ENCODE data around the gene GRK1. TPM values are rescaled to one million over a fixed set of nuclear protein-coding genes. Genes with fewer than 3 reads are reported as not detected.

GRK1 gene
- total RNA-seq, 2 donors from 2014 or later = 0.10 TPM; not detected in 1

- H3K27ac ChIP-seq = no peak overlapping the region
- intact Hi-C loops (cut with DNase I) = no loop called here
- H3K4me1 ChIP-seq = peaks cover 7% of the 10 kb centered on the region
Observed at GRCh38 chr13:113644800-113645199, 22.2 kb upstream of the GRK1 start.

GRCh38 chr13:113645329-113645728 lies 21.7 kb upstream of the GRK1 start:
- Histone ChIP-seq H3K4me3 (no peak overlapping the region), H3K36me3 (no peaks in the 10 kb centered on the region), H3K27me3 (no peaks in the 10 kb centered on the region), H3K9me3 (no peaks in the 10 kb centered on the region), H3K4me1 (peaks cover 7% of the 10 kb centered on the region), H3K9ac (ENCODE audit: low read depth in 2 of 2, low read length in 2 of 2) (no peak overlapping the region), H3K27ac (no peak overlapping the region)
- DNase-seq = no peak
- TF ChIP-seq CTCF (IDR thresholded peaks at IDR 0.05) = no peak
- intact Hi-C loops (cut with DNase I) = no loop called here

More at GRCh38 chr13:113644800-113645199, 22.2 kb upstream of the GRK1 start:
- no peak for TF ChIP-seq CTCF (IDR thresholded peaks at IDR 0.05)
- Histone ChIP-seq H3K4me3 (no peak overlapping the region), H3K9me3 (no peaks in the 10 kb centered on the region), H3K27me3 (no peaks in the 10 kb centered on the region), H3K9ac (ENCODE audit: low read depth in 2 of 2, low read length in 2 of 2) (no peak overlapping the region), H3K36me3 (no peaks in the 10 kb centered on the region)
- DNase-seq = no peak

GRCh38 chr13:113646376-113646775 lies 20.6 kb upstream of the GRK1 start:
- Histone ChIP-seq H3K9me3 (no peaks in the 10 kb centered on the region), H3K27ac (peak overlapping the region; percentile 3), H3K4me1 (peaks cover 7% of the 10 kb centered on the region), H3K27me3 (no peaks in the 10 kb centered on the region), H3K4me3 (no peak overlapping the region), H3K9ac (ENCODE audit: low read depth in 2 of 2, low read length in 2 of 2) (no peak overlapping the region), H3K36me3 (no peaks in the 10 kb centered on the region)
- peak; percentile 49 for DNase-seq
- intact Hi-C loops (cut with DNase I) = no loop called here
- no peak for TF ChIP-seq CTCF (IDR thresholded peaks at IDR 0.05)

- Histone ChIP-seq H3K27ac (peak overlapping the region; percentile 58), H3K36me3 (no peaks in the 10 kb centered on the region), H3K9ac (ENCODE audit: low read depth in 2 of 2, low read length in 2 of 2) (no peak overlapping the region), H3K9me3 (no peaks in the 10 kb centered on the region), H3K4me3 (no peak overlapping the region), H3K27me3 (no peaks in the 10 kb centered on the region), H3K4me1 (peaks cover 7% of the 10 kb centered on the region)
- no peak for DNase-seq
- TF ChIP-seq CTCF (IDR thresholded peaks at IDR 0.05) = no peak
- intact Hi-C loops (cut with DNase I) = no loop called here
Observed at GRCh38 chr13:113646921-113647340, 20.1 kb upstream of the GRK1 start.

GRCh38 chr13:113647351-113648215 lies 19.4 kb upstream of the GRK1 start:
- Histone ChIP-seq H3K27me3 (no peaks in the 10 kb centered on the region), H3K9ac (ENCODE audit: low read depth in 2 of 2, low read length in 2 of 2) (no peak overlapping the region), H3K4me1 (peaks cover 7% of the 10 kb centered on the region), H3K27ac (peak overlapping the region; percentile 58), H3K9me3 (no peaks in the 10 kb centered on the region), H3K4me3 (no peak overlapping the region), H3K36me3 (no peaks in the 10 kb centered on the region)
- no peak for TF ChIP-seq CTCF (IDR thresholded peaks at IDR 0.05)
- intact Hi-C loops (cut with DNase I) = no loop called here
- DNase-seq = peak; percentile 95
